Measurements from ENCODE around the gene STXBP5L. TPM values are rescaled to one million over a fixed set of nuclear protein-coding genes. Genes with fewer than 3 reads are reported as not detected.

The STXBP5L gene
- total RNA-seq, 2 donors from 2014 or later, result 0.97 to 3.6 TPM

- 89 to 97% methylated on average over 1 of the region's 1 CpG for WGBS, 2 experiments (ENCODE audit: insufficient coverage in 1 of 2, insufficient read length in 1 of 2)
- Mint-ChIP-seq H3K9me3 (no peaks in the 10 kb centered on the region), H3K4me3 (no peak overlapping the region), H3K36me3 (ENCODE audit: low read depth) (no peaks in the 10 kb centered on the region), H3K27ac (no peak overlapping the region), H3K4me1 (peaks cover 15% of the 10 kb centered on the region), H3K27me3 (ENCODE audit: insufficient read depth) (no peaks in the 10 kb centered on the region)
- Histone ChIP-seq H3K36me3 (ENCODE audit: control insufficient read depth, insufficient read depth, low read length) (no peaks in the 10 kb centered on the region), H3K9ac (ENCODE audit: extremely low read depth, low read length, poor library complexity, severe bottlenecking) (no peak overlapping the region), H3K27ac (ENCODE audit: low read depth, low read length) (no peak overlapping the region), H3K4me1 (ENCODE audit: control insufficient read depth, insufficient read depth, low read length) (peaks cover 10% of the 10 kb centered on the region), H3K9me3 (ENCODE audit: control insufficient read depth, low read length) (no peaks in the 10 kb centered on the region), H3K27me3 (ENCODE audit: control insufficient read depth, insufficient read depth, low read length, poor library complexity, severe bottlenecking) (no peaks in the 10 kb centered on the region), H3K4me3 (ENCODE audit: low read length) (no peak overlapping the region)
- no peak for TF ChIP-seq CTCF (conservative IDR thresholded peaks at IDR 0.05)
- no peak for DNase-seq
Measured at GRCh38 chr3:121126033-121126706, 218.2 kb downstream of the STXBP5L start.

GRCh38 chr3:121126707-121127035, 218.7 kb downstream of the STXBP5L start:
- no peak for TF ChIP-seq CTCF (conservative IDR thresholded peaks at IDR 0.05)
- no peak for DNase-seq
- peak overlapping the region; percentile 36 for H3K4me3 ChIP-seq (ENCODE audit: low read length)
- no peaks in the 10 kb centered on the region for H3K36me3 ChIP-seq (ENCODE audit: control insufficient read depth, insufficient read depth, low read length)
- no peak overlapping the region for H3K9ac ChIP-seq (ENCODE audit: extremely low read depth, low read length, poor library complexity, severe bottlenecking)
- WGBS, 2 experiments (ENCODE audit: insufficient coverage in 1 of 2, insufficient read length in 1 of 2), result 92% methylated on average over 1 of the region's 2 CpGs; no CpG with 5 or more reads in 1 of the 2 experiments
- H3K9me3 ChIP-seq (ENCODE audit: control insufficient read depth, low read length), result no peaks in the 10 kb centered on the region
- H3K27me3 ChIP-seq (ENCODE audit: control insufficient read depth, insufficient read depth, low read length, poor library complexity, severe bottlenecking), result no peaks in the 10 kb centered on the region
- H3K27ac Mint-ChIP-seq, result no peak overlapping the region
- H3K4me1 Mint-ChIP-seq, result peaks cover 15% of the 10 kb centered on the region
- no peaks in the 10 kb centered on the region for H3K27me3 Mint-ChIP-seq (ENCODE audit: insufficient read depth)
- H3K4me3 Mint-ChIP-seq, result no peak overlapping the region
- no peaks in the 10 kb centered on the region for H3K36me3 Mint-ChIP-seq (ENCODE audit: low read depth)
- H3K4me1 ChIP-seq (ENCODE audit: control insufficient read depth, insufficient read depth, low read length), result peaks cover 10% of the 10 kb centered on the region
- no peak overlapping the region for H3K27ac ChIP-seq (ENCODE audit: low read depth, low read length)
- H3K9me3 Mint-ChIP-seq, result no peaks in the 10 kb centered on the region

GRCh38 chr3:121152573-121152972, 244.6 kb downstream of the STXBP5L start:
- Histone ChIP-seq H3K4me1 (ENCODE audit: control insufficient read depth, insufficient read depth, low read length) (no peaks in the 10 kb centered on the region), H3K9ac (ENCODE audit: extremely low read depth, low read length, poor library complexity, severe bottlenecking) (no peak overlapping the region), H3K27me3 (ENCODE audit: control insufficient read depth, insufficient read depth, low read length, poor library complexity, severe bottlenecking) (no peaks in the 10 kb centered on the region), H3K9me3 (ENCODE audit: control insufficient read depth, low read length) (no peaks in the 10 kb centered on the region), H3K36me3 (ENCODE audit: control insufficient read depth, insufficient read depth, low read length) (no peaks in the 10 kb centered on the region), H3K27ac (ENCODE audit: low read depth, low read length) (no peak overlapping the region), H3K4me3 (ENCODE audit: low read length) (no peak overlapping the region)
- 69 to 79% methylated on average over 3 to 4 of the region's 4 CpGs for WGBS, 2 experiments (ENCODE audit: insufficient coverage in 1 of 2, insufficient read length in 1 of 2)
- no peaks in the 10 kb centered on the region for H3K27me3 Mint-ChIP-seq (ENCODE audit: insufficient read depth)
- H3K4me1 Mint-ChIP-seq, result no peaks in the 10 kb centered on the region
- no peaks in the 10 kb centered on the region for H3K36me3 Mint-ChIP-seq (ENCODE audit: low read depth)
- H3K27ac Mint-ChIP-seq, result no peak overlapping the region
- no peaks in the 10 kb centered on the region for H3K9me3 Mint-ChIP-seq
- TF ChIP-seq CTCF (conservative IDR thresholded peaks at IDR 0.05), result peak; percentile 64
- H3K4me3 Mint-ChIP-seq, result no peak overlapping the region
- DNase-seq, result peak; percentile 44
